H1 (cell line): ENCODE measurements around the gene ZNF860. TPM values are rescaled to one million over a fixed set of nuclear protein-coding genes. Genes with fewer than 3 reads are reported as not detected.

Source experiments
- CTCF ChIA-PET: fragments of 300-600 bp; sonication (Branson Sonifier 250); formaldehyde crosslinking; loops from one replicate; lab custom pipeline; 2021; ENCODE audit not compliant: partially characterized antibody; lab: Charles Lee
- POLR2A ChIA-PET: fragments of 300-600 bp; sonication (Branson Sonifier 250); formaldehyde crosslinking; loops from one replicate; lab custom pipeline; 2021; ENCODE audit warnings: inconsistent platforms; ENCODE audit not compliant: partially characterized antibody; lab: Charles Lee
- DNase-seq, 2 experiments: peaks; one replicate each; pipeline versions ENCODE4 v3.0.0 to v3.0.0-alpha.2; 2010 to 2022; ENCODE audit warnings: low spot score in 2 of 2, low read depth in 1 of 2, mixed read lengths in 1 of 2
- FAIRE-seq: peaks from 2 replicates; lab custom pipeline; 2011; peaks lifted over from hg19 to GRCh38; lab: Jason Lieb, UNC
- H2AFZ ChIP-seq: 2 replicates; pipeline ENCODE4 v1.8.1; 2012; ENCODE audit warnings: low read length, inconsistent platforms
- H2AK5ac ChIP-seq: 2 replicates; pipeline ENCODE4 v1.6.1; 2013; ENCODE audit warnings: low read depth, low read length
- H2BK120ac ChIP-seq: replicated peaks from 2 replicates; pipeline ENCODE3; 2013; ENCODE audit warnings: low read depth, low read length, inconsistent platforms
- H2BK12ac ChIP-seq: 2 replicates; pipeline ENCODE4 v1.6.1; 2013; ENCODE audit warnings: low read depth, low read length
- H2BK15ac ChIP-seq: 2 replicates; pipeline ENCODE4 v1.6.1; 2013; ENCODE audit warnings: low read length
- H2BK20ac ChIP-seq: 2 replicates; pipeline ENCODE4 v1.6.1; 2013; ENCODE audit warnings: low read length
- H2BK5ac ChIP-seq: 2 replicates; pipeline ENCODE4 v1.6.1; 2013; ENCODE audit warnings: low read depth, low read length
- H3K14ac ChIP-seq: 2 replicates; pipeline ENCODE4 v1.6.1; 2013; ENCODE audit warnings: inconsistent platforms; ENCODE audit not compliant: insufficient read length
- H3K18ac ChIP-seq: 2 replicates; pipeline ENCODE4 v1.6.1; 2013; ENCODE audit warnings: low read length; ENCODE audit errors: extremely low read depth
- H3K23ac ChIP-seq: 2 replicates; pipeline ENCODE4 v1.6.1; 2013; ENCODE audit warnings: inconsistent platforms; ENCODE audit not compliant: insufficient read length
- H3K23me2 ChIP-seq: 2 replicates; pipeline ENCODE4 v1.6.1; 2013; ENCODE audit warnings: low read depth, low read length
- H3K27ac ChIP-seq: 2 replicates; pipeline ENCODE4 v1.6.1; 2011; ENCODE audit warnings: low read depth, low read length, inconsistent platforms
- H3K27me3 ChIP-seq, 4 experiments: replicated peaks in 1 of 4; 1 replicate in 1 of 4; 2 replicates in 3 of 4; pipeline versions ENCODE4 v1.6.1 to v1.8.1; 2011 to 2013; ENCODE audit warnings: low read length in 3 of 4, mild to moderate bottlenecking in 3 of 4, inconsistent platforms in 2 of 4, mixed read lengths in 2 of 4, moderate library complexity in 1 of 4; ENCODE audit not compliant: control insufficient read depth in 3 of 4, insufficient read depth in 3 of 4; ENCODE audit errors: extremely low read depth in 1 of 4
- H3K36me3 ChIP-seq, 4 experiments: 2 replicates each; pipeline versions ENCODE4 v1.6.1 to v1.8.1; 2011 to 2013; ENCODE audit warnings: mild to moderate bottlenecking in 4 of 4, low read length in 3 of 4, moderate library complexity in 2 of 4, control low read depth in 1 of 4, inconsistent platforms in 1 of 4; ENCODE audit not compliant: insufficient read depth in 4 of 4, control insufficient read depth in 2 of 4
- H3K4ac ChIP-seq: replicated peaks from 2 replicates; pipeline ENCODE3; 2013; ENCODE audit warnings: low read length, low read depth, mixed read lengths, inconsistent platforms; ENCODE audit not compliant: insufficient read length
- H3K4me1 ChIP-seq, 4 experiments: replicated peaks in 1 of 4; 1 replicate in 1 of 4; 2 replicates in 3 of 4; pipeline versions ENCODE4 v1.6.1 to v1.8.1; 2011 to 2013; ENCODE audit warnings: low read length in 3 of 4, inconsistent platforms in 2 of 4, mixed read lengths in 1 of 4; ENCODE audit not compliant: insufficient read depth in 4 of 4, control insufficient read depth in 3 of 4
- H3K4me2 ChIP-seq, 2 experiments: 2 replicates each; pipeline versions ENCODE4 v1.6.1 to v1.8.1; 2011 to 2013; ENCODE audit warnings: low read depth in 2 of 2, low read length in 2 of 2, control low read depth in 1 of 2, inconsistent platforms in 1 of 2, mild to moderate bottlenecking in 1 of 2; ENCODE audit not compliant: insufficient read depth in 1 of 2
- H3K4me3 ChIP-seq, 4 experiments: fragments of 200-600, 300-600 bp in 1 of 4; sonication (generic), shearing (Covaris generic), sonication (Bioruptor Twin) in 1 of 4; 2 replicates each; pipeline versions ENCODE4 v1.5.1 to v1.8.1; 2011 to 2016; ENCODE audit warnings: low read length in 4 of 4, low read depth in 3 of 4, control low read depth in 2 of 4, inconsistent platforms in 2 of 4, mild to moderate bottlenecking in 2 of 4, mixed read lengths in 1 of 4, moderate library complexity in 1 of 4; ENCODE audit not compliant: insufficient read depth in 2 of 4; ENCODE audit errors: extremely low read depth in 1 of 4
- H3K56ac ChIP-seq: replicated peaks from 2 replicates; pipeline ENCODE3; 2013; ENCODE audit warnings: low read depth, mild to moderate bottlenecking, mixed read lengths, low read length, inconsistent platforms; ENCODE audit not compliant: insufficient read length
- H3K79me1 ChIP-seq: 2 replicates; pipeline ENCODE4 v1.6.1; 2013; ENCODE audit warnings: low read depth, low read length, control low read depth
- H3K79me2 ChIP-seq, 2 experiments: 2 replicates each; pipeline versions ENCODE4 v1.6.1 to v1.8.1; 2012 to 2013; ENCODE audit warnings: low read length in 2 of 2, mild to moderate bottlenecking in 2 of 2, inconsistent platforms in 1 of 2; ENCODE audit not compliant: insufficient read depth in 2 of 2, control insufficient read depth in 1 of 2
- H3K9ac ChIP-seq, 4 experiments: replicated peaks in 1 of 4; 1 replicate in 1 of 4; 2 replicates in 3 of 4; pipeline versions ENCODE4 v1.6.1 to v1.8.1; 2011 to 2013; ENCODE audit warnings: low read depth in 3 of 4, low read length in 3 of 4, control low read depth in 2 of 4, mild to moderate bottlenecking in 2 of 4, moderate library complexity in 2 of 4, inconsistent platforms in 1 of 4; ENCODE audit errors: extremely low read depth in 1 of 4
- H3K9me3 ChIP-seq, 2 experiments: 2 replicates each; pipeline versions ENCODE4 v1.6.1 to v1.8.1; 2012 to 2013; ENCODE audit warnings: mild to moderate bottlenecking in 2 of 2, moderate library complexity in 2 of 2, control low read depth in 1 of 2, inconsistent platforms in 1 of 2, low read depth in 1 of 2, low read length in 1 of 2, mixed read lengths in 1 of 2; ENCODE audit not compliant: insufficient read depth in 2 of 2
- H4K20me1 ChIP-seq, 2 experiments: replicated peaks in 1 of 2; 2 replicates each; pipeline versions ENCODE3 to v1.8.1; 2011 to 2013; ENCODE audit warnings: inconsistent platforms in 2 of 2, low read length in 2 of 2, mild to moderate bottlenecking in 1 of 2; ENCODE audit not compliant: insufficient read depth in 2 of 2, control insufficient read depth in 1 of 2
- H4K5ac ChIP-seq: 2 replicates; pipeline ENCODE4 v1.6.1; 2013; ENCODE audit warnings: low read length, low read depth, mixed read lengths, inconsistent platforms; ENCODE audit not compliant: insufficient read length
- H4K8ac ChIP-seq: 2 replicates; pipeline ENCODE4 v1.8.0; 2013; ENCODE audit warnings: mild to moderate bottlenecking, moderate library complexity, low read length, inconsistent platforms; ENCODE audit not compliant: insufficient read depth; ENCODE audit errors: extremely low read depth
- H4K91ac ChIP-seq: replicated peaks from 2 replicates; pipeline ENCODE3; 2013; ENCODE audit warnings: low read length, mixed read lengths, inconsistent platforms; ENCODE audit not compliant: insufficient read length
- ASH2L ChIP-seq: fragments of 200-600, 300-600 bp; sonication (generic); IDR thresholded peaks from one replicate; pipeline ENCODE4 v1.7.1; 2017; ENCODE audit warnings: low read length
- CBX8 ChIP-seq: fragments of 300-800, 300-1000 bp; sonication (generic); IDR thresholded peaks from 2 replicates; pipeline ENCODE4 v1.7.1; 2016; ENCODE audit warnings: low read depth, low read length, borderline replicate concordance
- CEBPB ChIP-seq: IDR thresholded peaks from 2 replicates; pipeline ENCODE4 v1.6.1; 2012; ENCODE audit warnings: low read depth, low read length
- CTBP2 ChIP-seq: IDR thresholded peaks from 2 replicates; pipeline ENCODE4 v1.7.0; 2011; ENCODE audit warnings: borderline replicate concordance, mild to moderate bottlenecking, moderate library complexity, mixed read lengths, low read length; ENCODE audit not compliant: insufficient read depth, insufficient read length
- JUND ChIP-seq: IDR thresholded peaks from 2 replicates; pipeline ENCODE4 v1.6.1; 2011; ENCODE audit warnings: mild to moderate bottlenecking, improper control_type of control experiment, low read length
- KDM1A ChIP-seq: fragments of 200-600, 300-600 bp; sonication (generic); IDR thresholded peaks from 2 replicates; pipeline ENCODE4 v1.7.1; 2016; ENCODE audit warnings: mild to moderate bottlenecking, low read length, borderline replicate concordance
- POLR2A ChIP-seq, 2 experiments: IDR thresholded peaks; 1 replicate in 1 of 2; 2 replicates in 1 of 2; pipeline ENCODE4 v1.6.1; 2011; ENCODE audit warnings: low read depth in 2 of 2, low read length in 2 of 2, mild to moderate bottlenecking in 2 of 2; ENCODE audit errors: control extremely low read depth in 1 of 2
- POLR2AphosphoS5 ChIP-seq: IDR thresholded peaks from 2 replicates; pipeline ENCODE4 v1.6.1; 2011; ENCODE audit warnings: low read depth, low read length
- RXRA ChIP-seq: IDR thresholded peaks from 2 replicates; pipeline ENCODE4 v1.6.1; 2011; ENCODE audit warnings: low read depth, mild to moderate bottlenecking, low read length, moderate library complexity; ENCODE audit not compliant: insufficient read depth
- SIN3A ChIP-seq, 2 experiments: IDR thresholded peaks in 1 of 2; conservative IDR thresholded peaks in 1 of 2; 2 replicates each; pipeline ENCODE4 v1.6.1; 2011 to 2012; ENCODE audit warnings: low read length in 2 of 2, improper control_type of control experiment in 1 of 2, low read depth in 1 of 2, mild to moderate bottlenecking in 1 of 2
- SP4 ChIP-seq: IDR thresholded peaks from 2 replicates; pipeline ENCODE4 v1.6.1; 2012; ENCODE audit warnings: low read length, inconsistent platforms
- TBP ChIP-seq: IDR thresholded peaks from 2 replicates; pipeline ENCODE4 v1.6.1; 2011; ENCODE audit warnings: low read depth, low read length, improper control_type of control experiment
- WGBS, 2 experiments: shearing (Covaris generic) in 1 of 2; methylation state at CpG; one replicate each; pipeline versions ENCODE4 v1.1.6 to v1.1.7; 2013 to 2015; ENCODE audit warnings: low lambda C conversion rate in 2 of 2, mixed read lengths in 2 of 2, inconsistent platforms in 1 of 2, low coverage in 1 of 2, missing lambda C conversion rate in 1 of 2; ENCODE audit not compliant: insufficient replicate concordance in 2 of 2, insufficient coverage in 1 of 2, insufficient read length in 1 of 2; ENCODE audit errors: extremely low coverage in 1 of 2, missing lambda C conversion rate in 1 of 2; 5-methylcytosine and 5-hydroxymethylcytosine counted together
- polyA plus RNA-seq, 7 experiments: library from polyadenylated mRNA; depleted of rRNA in 3 of 7; stranded (reverse) in 5 of 7; unstranded in 2 of 7; fragments of >200 nt in 5 of 7; fragments of 200-250 nt in 2 of 7; gene quantifications; 1 replicate in 5 of 7; 2 replicates in 1 of 7; 4 replicates in 1 of 7; pipeline versions ENCODE4 v1.2.1 to v1.2.3, GENCODE V29; 2011 to 2013; ENCODE audit warnings: missing spikeins in 2 of 7, mixed read lengths in 2 of 7
- total RNA-seq: library from RNA; stranded (reverse); fragmentation: NEBNext Ultra II Directional; extraction: Animal tissue kit (Norgen Biotek cat#: 25700); gene quantifications from 2 replicates; pipeline ENCODE4 v1.2.1, GENCODE V29; 2021
- TF ChIP-seq, protein P1 (sequence below): IDR thresholded peaks from 2 replicates; pipeline ENCODE4 v1.6.1; 2012; ENCODE audit warnings: low read length, inconsistent platforms

ZNF860 gene
- total and polyA plus RNA-seq, 2 of the 8 experiments (the other 6 are each of a cell fraction or from before 2014, with no cell fraction given): 3.2 to 8.6 TPM

DNA sequence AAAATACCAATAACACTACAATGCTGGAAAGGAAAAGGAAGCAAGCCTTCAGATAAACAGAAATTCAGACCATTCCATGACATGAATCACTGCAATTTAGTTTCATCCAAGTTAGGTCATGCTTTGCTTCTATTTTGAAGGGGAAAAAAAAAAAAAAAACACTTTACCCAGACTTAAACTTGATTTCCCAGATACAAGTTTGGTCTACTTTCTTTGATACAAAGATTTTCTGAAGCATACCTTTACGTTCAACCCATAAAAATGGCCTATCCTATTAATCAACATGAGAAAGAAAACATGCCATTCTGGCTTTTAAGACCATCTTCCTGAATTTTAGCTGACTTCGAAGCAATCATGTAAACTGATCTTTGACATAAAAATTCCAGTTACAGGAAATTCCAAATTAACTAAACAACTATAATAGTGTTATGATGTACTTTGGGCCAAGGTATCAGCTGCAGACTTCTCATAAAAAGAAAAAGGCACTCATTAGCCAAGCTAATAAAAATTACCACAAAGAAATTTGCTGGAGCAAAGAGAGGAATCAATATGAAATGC is 13.1 kb upstream of the ZNF860 start:
- WGBS, 2 experiments: 63% methylated on average over 2 of the region's 2 CpGs; no CpG with 5 or more reads in 1 of the 2 experiments
- H3K9ac ChIP-seq: no peak overlapping the region
- no peak overlapping the region for H4K8ac ChIP-seq
- FAIRE-seq (no peak), DNase-seq (no peak)
- H3K4ac ChIP-seq: no peak overlapping the region
- no peak overlapping the region for H2BK120ac ChIP-seq
- H3K14ac ChIP-seq: no peak overlapping the region
- peaks cover 9 to 88% of the 10 kb centered on the region in 2 experiments for H3K79me2 ChIP-seq
- no peaks in the 10 kb centered on the region for H4K20me1 ChIP-seq
- no peak overlapping the region for H2BK5ac ChIP-seq
- H3K18ac ChIP-seq: no peak overlapping the region
- H2AK5ac ChIP-seq: no peak overlapping the region
- no peaks in the 10 kb centered on the region for H3K27me3 ChIP-seq
- H2AFZ ChIP-seq: no peak overlapping the region
- H3K36me3 ChIP-seq: no peaks in the 10 kb centered on the region; a peak in 1 of 8 replicates
- no peaks in the 10 kb centered on the region for H3K23me2 ChIP-seq
- TF ChIP-seq CTBP2 (no peak), RXRA (no peak), KDM1A (no peak), TBP (no peak), JUND (no peak), POLR2AphosphoS5 (no peak), CEBPB (no peak), CBX8 (no peak), SP4 (no peak), SIN3A (conservative IDR thresholded peaks at IDR 0.05 in 1 of 2, IDR thresholded peaks at IDR 0.05 in 1 of 2; ENCODE audit: low read depth in 1 of 2, low read length in 2 of 2) (no peak), POLR2A (IDR thresholded peaks at IDR 0.05; ENCODE audit: control extremely low read depth in 1 of 2, low read depth in 2 of 2, low read length in 2 of 2) (no peak), ASH2L (no peak)
- TF ChIP-seq, protein P1, sequence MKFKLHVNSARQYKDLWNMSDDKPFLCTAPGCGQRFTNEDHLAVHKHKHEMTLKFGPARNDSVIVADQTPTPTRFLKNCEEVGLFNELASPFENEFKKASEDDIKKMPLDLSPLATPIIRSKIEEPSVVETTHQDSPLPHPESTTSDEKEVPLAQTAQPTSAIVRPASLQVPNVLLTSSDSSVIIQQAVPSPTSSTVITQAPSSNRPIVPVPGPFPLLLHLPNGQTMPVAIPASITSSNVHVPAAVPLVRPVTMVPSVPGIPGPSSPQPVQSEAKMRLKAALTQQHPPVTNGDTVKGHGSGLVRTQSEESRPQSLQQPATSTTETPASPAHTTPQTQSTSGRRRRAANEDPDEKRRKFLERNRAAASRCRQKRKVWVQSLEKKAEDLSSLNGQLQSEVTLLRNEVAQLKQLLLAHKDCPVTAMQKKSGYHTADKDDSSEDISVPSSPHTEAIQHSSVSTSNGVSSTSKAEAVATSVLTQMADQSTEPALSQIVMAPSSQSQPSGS: no peak
- TF ChIP-seq, all 59 proteins: peak for 0
- no peak overlapping the region for H4K91ac ChIP-seq
- H3K9me3 ChIP-seq: no peaks in the 10 kb centered on the region
- H3K79me1 ChIP-seq: peaks cover 8% of the 10 kb centered on the region
- POLR2A ChIA-PET: interaction anchor here (4.6 kb wide), 1 partner anchor 8 kb away, joined by 30 read pairs; no protein-coding TSS in a partner anchor
- H3K4me3 ChIP-seq: no peak overlapping the region
- H3K4me1 ChIP-seq: peaks cover 8 to 19% (median 14%) of the 10 kb centered on the region in 4 experiments
- no peak overlapping the region for H2BK12ac ChIP-seq
- no peak overlapping the region for H3K56ac ChIP-seq
- no peak overlapping the region for H3K27ac ChIP-seq
- H4K5ac ChIP-seq: no peak overlapping the region
- no peak overlapping the region for H3K23ac ChIP-seq
- no peak overlapping the region for H2BK15ac ChIP-seq
- no peak overlapping the region for H3K4me2 ChIP-seq
- H2BK20ac ChIP-seq: no peak overlapping the region
- CTCF ChIA-PET: interaction anchor here (3.5 kb wide), 1 partner anchor 176 kb away, joined by 10 read pairs; no protein-coding TSS in a partner anchor
